Vagina (tissue), 2 donors: ENCODE results near the gene ZNF48.

Source experiments
- POLR2A ChIP-seq, 2 donors: fragments of 450-650 bp; IDR thresholded peaks; one replicate each; pipeline ENCODE4 v1.6.1; 2017; ENCODE audit warnings: antibody characterized with exemption in 2 of 2, mild to moderate bottlenecking in 2 of 2, moderate library complexity in 2 of 2
- POLR2AphosphoS5 ChIP-seq, 2 donors: sonication (generic); formaldehyde crosslinking; IDR thresholded peaks; one replicate each; pipeline ENCODE4 v1.9.0; 2017; ENCODE audit warnings: antibody characterized with exemption in 2 of 2, mild to moderate bottlenecking in 2 of 2, low read depth in 1 of 2; ENCODE audit not compliant: insufficient read depth in 1 of 2
- TF ChIP-seq, protein P1 (sequence below), 3 experiments: fragments of 450-650 bp in 2 of 3; fragments of 200-600 bp in 1 of 3; sonication (generic) in 1 of 3; IDR thresholded peaks; one replicate each; pipeline ENCODE4 v1.5.1; 2017 to 2019; ENCODE audit warnings: antibody characterized with exemption in 3 of 3, mild to moderate bottlenecking in 2 of 3, moderate library complexity in 2 of 3

DNA sequence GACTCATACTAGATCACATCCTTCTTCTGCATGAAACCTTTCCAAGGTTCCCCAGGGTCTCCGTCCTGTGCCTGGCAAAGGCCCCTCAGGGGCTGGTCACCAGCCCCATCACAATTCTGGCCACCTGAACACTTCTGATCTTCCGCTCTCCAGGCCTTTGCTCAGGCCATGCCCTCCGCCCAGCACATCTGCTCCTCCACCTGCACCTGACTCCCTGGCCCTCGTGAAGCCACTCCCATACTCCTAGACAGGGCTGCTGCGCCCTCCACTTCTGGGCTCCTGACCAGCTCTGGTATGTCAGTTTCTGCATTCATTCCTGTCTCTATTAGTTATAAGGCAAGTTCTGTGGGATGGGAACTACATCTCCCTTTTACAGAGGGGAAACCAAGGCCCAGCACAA lies 22.5 kb upstream of the ZNF48 start:
- TF ChIP-seq, protein P1, sequence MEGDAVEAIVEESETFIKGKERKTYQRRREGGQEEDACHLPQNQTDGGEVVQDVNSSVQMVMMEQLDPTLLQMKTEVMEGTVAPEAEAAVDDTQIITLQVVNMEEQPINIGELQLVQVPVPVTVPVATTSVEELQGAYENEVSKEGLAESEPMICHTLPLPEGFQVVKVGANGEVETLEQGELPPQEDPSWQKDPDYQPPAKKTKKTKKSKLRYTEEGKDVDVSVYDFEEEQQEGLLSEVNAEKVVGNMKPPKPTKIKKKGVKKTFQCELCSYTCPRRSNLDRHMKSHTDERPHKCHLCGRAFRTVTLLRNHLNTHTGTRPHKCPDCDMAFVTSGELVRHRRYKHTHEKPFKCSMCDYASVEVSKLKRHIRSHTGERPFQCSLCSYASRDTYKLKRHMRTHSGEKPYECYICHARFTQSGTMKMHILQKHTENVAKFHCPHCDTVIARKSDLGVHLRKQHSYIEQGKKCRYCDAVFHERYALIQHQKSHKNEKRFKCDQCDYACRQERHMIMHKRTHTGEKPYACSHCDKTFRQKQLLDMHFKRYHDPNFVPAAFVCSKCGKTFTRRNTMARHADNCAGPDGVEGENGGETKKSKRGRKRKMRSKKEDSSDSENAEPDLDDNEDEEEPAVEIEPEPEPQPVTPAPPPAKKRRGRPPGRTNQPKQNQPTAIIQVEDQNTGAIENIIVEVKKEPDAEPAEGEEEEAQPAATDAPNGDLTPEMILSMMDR (IDR thresholded peaks at IDR 0.05), result no peak
- no peak for TF ChIP-seq POLR2AphosphoS5 (IDR thresholded peaks at IDR 0.05; ENCODE audit: insufficient read depth in 1 of 2, low read depth in 1 of 2)
- TF ChIP-seq POLR2A (IDR thresholded peaks at IDR 0.05), result no peak
